Stimulated activated CD4-positive, alpha-beta T cell treated with anti-CD3 and anti-CD28 coated beads, Interleukin-15, amount 100 ng/mL, for 1 hour (primary cell): ENCODE measurements around the gene ZDHHC13.

ENCODE experiments used
- DNase-seq, 2 donors: peaks; one replicate each; pipeline ENCODE4 v3.0.0-alpha.2; 2020; ENCODE audit warnings: low read depth in 1 of 2, low spot score in 1 of 2

The ZDHHC13 gene, protein sequence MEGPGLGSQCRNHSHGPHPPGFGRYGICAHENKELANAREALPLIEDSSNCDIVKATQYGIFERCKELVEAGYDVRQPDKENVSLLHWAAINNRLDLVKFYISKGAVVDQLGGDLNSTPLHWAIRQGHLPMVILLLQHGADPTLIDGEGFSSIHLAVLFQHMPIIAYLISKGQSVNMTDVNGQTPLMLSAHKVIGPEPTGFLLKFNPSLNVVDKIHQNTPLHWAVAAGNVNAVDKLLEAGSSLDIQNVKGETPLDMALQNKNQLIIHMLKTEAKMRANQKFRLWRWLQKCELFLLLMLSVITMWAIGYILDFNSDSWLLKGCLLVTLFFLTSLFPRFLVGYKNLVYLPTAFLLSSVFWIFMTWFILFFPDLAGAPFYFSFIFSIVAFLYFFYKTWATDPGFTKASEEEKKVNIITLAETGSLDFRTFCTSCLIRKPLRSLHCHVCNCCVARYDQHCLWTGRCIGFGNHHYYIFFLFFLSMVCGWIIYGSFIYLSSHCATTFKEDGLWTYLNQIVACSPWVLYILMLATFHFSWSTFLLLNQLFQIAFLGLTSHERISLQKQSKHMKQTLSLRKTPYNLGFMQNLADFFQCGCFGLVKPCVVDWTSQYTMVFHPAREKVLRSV

GRCh38 chr11:19116971-19117759, at the start of gene ZDHHC13:
Gene ZDHHC13, plus strand, starts transcription at chr11:19117168. Its CDS starts 82 bp downstream, at chr11:19117250.
- DNase-seq = peak; percentile 85 to 92

DNA sequence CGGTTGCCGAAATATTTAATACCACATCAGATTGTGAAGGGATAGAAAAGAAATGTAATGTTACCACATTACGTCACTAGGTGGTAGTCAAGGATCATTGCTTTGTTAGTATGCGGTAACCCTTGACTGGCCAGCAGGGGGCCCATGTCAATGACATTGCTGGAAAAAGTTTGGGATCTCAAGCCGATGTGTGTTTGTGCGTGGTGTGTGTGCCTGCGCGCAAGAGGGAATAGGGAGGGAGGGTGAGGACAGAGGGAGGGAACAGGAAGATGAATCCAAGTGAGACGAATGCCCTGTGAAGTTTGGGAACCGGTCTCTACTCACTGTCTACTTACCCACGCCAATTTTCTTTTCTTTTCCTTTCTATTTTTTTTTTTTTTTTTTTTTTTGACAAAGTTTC, 45.7 kb upstream of the ZDHHC13 start:
- DNase-seq = peak in 1 of 2 donors; percentile 22

DNA sequence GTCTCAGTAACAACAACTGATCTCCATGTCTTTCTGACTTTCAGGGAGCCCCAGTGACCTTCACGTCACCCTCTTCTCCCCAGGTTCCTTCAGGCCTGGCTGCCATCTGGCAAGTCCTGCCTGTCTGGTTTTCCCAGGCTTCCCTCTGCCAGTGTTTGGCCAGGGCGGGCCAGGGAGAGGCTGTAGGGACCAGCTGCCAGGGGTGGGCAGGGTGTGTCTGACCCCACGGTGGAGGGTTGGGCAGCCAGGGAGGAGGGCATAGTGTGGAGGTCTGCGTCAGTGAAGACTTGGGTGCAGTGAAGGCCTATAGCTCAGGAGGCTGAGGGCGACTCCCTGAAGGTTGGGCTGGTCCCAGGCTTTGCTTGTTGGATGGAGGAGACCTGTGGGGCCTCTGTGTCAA, 44.5 kb upstream of the ZDHHC13 start:
- DNase-seq = no peak

GRCh38 chr11:19073454-19074415, 43.2 kb upstream of the ZDHHC13 start:
- no peak for DNase-seq

- no peak for DNase-seq
Measured at GRCh38 chr11:19075636-19076035, 41.3 kb upstream of the ZDHHC13 start.

DNA sequence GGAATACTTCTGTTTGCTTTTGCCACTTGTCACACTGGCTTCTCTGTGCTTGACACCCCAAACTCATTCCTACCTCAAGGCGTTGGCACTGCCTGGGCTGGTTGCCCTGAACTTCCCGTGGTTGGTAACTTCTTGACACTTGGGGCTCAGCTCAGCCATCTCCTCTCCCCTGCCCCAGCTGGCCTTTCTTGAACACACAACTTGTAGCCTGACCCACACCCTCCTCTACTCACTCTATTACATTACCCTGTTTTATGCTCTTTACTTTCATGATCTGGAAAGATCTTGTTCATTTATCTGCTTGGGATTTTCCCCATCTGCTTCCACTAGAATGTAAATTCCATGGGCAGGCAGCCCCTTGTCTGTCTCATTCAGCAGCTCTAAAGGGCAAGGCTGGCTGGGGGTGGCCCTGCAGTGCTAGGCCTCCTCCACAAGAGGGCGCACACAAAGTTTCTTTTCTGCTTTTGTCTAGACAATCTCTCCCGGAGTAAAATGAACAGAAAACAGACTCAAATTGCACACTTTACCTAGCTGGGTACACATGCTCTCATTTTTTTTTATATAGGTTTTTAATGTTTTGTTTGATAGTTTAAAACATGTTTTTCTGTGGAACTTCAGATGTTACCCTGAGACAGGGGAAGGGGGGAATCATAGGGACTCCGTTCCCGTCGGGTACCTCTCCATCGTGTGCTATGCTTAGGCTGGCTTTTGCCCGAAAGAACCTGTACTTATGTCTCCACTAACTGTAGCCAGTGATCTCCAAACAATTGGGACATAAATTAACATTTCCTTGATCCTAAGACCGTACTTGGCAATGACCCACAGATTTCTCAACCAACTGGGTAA, 40.0 kb upstream of the ZDHHC13 start:
- DNase-seq = peak; percentile 21 to 42

DNA sequence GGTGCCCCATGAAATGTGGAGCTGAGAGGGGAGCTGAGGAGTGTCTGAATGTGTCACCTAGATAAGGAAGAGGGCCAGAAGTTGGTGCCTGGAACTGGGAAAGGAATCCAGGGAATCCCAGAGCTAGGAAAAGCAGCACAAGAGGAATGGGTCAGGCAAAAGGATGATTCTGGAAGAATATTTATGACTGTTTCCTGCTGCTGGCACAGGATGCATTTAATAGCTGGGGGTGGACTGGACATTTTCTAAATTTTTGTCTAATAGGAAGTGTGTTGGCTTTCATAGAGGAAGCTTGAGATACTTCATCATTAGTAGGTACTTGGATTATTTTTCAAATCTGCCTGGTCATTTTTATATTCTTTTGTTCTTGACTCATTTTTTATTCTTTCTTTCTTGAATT, 39.0 kb upstream of the ZDHHC13 start:
- DNase-seq = no peak

- DNase-seq = no peak
Measured at GRCh38 chr11:19079643-19080440, 37.1 kb upstream of the ZDHHC13 start.

DNA sequence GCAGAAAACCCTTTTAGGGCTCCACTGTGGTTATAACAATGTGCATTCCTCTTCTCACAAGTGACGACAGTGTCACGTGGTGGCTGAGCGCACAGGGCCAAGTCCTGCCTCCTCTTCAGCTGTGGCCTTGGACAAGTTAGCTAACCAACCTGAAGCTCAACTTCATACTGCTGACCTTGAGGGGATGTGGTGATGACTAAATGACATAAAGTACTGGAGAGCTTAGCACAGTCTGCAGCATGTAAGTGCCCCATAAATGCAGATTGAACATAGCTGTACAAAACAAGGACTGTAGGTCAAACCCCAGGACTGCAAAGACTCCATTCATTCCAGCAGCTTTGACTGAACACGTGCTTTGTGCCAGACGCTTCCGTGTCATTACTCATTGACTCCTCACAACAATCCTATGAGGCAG, 36.4 kb upstream of the ZDHHC13 start:
- no peak for DNase-seq

GRCh38 chr11:19083166-19083565, 33.8 kb upstream of the ZDHHC13 start:
- DNase-seq = no peak

GRCh38 chr11:19084661-19085315, 32.2 kb upstream of the ZDHHC13 start:
- no peak for DNase-seq

DNA sequence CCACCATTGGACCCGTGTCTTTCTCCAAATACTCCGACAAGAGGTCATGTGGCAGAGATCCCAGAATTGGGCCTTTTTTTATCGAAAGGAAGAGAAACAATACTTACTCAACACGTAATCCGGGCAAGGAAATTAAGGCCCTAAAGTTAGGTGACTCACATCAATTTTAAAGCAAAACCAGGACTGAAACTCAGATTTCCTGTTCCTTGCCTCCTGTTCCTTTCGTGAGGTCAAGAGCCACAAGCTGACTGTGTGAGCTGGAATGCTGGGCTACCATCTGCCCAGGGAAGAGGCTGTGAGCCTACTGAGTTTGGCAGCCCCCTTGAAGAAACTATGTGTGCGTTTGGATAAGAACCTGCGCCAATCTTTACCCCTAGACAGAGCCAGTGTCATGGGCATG, 29.3 kb upstream of the ZDHHC13 start:
- no peak for DNase-seq

GRCh38 chr11:19088791-19089190, 28.2 kb upstream of the ZDHHC13 start:
- DNase-seq = no peak

DNA sequence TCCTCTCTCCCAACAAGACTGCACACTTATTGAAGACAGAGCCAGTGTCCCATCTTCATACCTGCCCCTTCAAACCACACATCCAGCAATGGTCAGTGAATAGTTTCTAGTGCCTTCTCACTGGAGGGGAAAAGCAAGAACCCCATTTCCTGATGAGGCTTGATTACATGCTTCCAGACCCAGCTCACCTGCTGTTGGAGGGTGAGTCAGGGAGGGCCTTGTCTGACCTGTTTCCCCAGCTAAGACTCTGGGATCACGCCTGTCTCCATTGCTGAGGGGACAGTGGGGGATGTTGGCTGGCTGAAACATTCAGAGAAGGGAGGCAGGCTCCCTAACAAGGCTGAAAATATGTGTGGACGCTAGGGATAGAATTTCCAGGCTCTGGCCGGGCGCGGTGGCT, 27.5 kb upstream of the ZDHHC13 start:
- no peak for DNase-seq

DNA sequence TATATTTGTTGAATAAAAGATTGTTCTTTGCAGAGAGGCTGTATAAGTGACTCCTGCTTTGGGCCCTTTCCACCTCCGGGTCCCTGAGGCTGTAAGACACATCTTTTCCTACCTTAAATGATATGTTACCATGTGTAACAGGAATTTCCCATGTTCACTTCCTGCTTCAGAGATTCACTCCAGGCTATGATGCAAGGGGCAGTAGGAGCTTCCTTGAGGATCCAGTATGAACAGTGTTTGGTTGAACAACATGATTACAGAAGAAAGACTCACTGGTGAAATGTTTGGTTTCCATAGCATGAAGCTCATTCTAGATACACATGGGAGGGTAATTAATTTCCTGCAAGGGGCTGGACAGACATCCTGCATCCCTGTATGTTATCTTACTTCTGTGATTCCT, 25.6 kb upstream of the ZDHHC13 start:
- DNase-seq = no peak

DNA sequence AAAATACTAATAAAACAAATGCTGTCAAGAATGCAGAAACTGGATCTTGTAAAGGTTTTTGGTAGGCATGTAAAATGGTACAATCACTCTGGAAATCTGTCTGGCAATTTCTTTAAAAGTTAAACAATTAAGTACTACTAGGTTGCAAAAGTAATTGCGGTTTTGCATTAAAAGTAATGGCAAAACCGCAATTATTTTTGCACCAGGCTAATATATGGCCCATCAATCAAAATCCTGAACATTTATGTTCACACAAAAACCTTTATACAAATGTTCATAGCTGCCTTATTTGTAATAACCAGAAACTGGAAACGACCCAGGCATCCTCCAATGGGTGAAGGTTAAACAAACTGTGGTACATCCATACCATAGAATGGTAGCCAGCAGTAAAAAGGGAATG, 24.6 kb upstream of the ZDHHC13 start:
- DNase-seq = no peak

GRCh38 chr11:19092850-19093249, 24.1 kb upstream of the ZDHHC13 start:
- no peak for DNase-seq

- no peak for DNase-seq
Measured at GRCh38 chr11:19093976-19094375, 23.0 kb upstream of the ZDHHC13 start.

DNA sequence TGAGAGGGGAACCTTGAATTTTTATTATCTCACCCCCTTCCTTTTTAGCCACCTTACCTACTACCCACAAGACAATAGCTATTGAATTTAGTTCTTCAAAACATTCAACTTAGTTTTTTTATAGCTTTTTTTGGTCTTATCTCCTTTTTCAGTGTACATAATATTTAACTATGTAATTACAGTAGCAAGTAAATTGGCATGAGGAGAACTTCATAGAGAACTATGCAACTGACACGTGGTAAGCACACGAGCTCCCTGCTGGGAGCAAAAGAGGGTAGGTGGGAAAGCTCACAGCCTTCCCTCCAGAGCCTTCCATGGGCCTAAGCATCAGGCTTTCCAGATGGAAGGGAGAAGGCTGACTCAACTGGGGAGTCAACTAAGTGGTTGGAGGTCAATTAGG, 22.1 kb upstream of the ZDHHC13 start:
- no peak for DNase-seq
